WERI-Rb-1 (cell line): ENCODE measurements around the gene SH3BP4.
A peak's percentile ranks its signal among the peaks of the same experiment; 100 is the strongest.
"Not testable (repeated sequence)": the region's sequence is repeated elsewhere in the genome, so short reads cannot be mapped to it uniquely, and the experiment has no call there.

Experiments
- DNase-seq: peaks from one replicate; pipeline ENCODE4 v3.0.0-alpha.2; 2020
- H3K27ac ChIP-seq: fragments of 250-450 bp; sonication (Bioruptor Pico); 2 replicates; pipeline ENCODE4 v1.5.1; 2020; ENCODE audit warnings: mild to moderate bottlenecking, moderate library complexity
- H3K27me3 ChIP-seq: fragments of 250-450 bp; sonication (Bioruptor Pico); 2 replicates; pipeline ENCODE4 v1.5.1; 2021; ENCODE audit warnings: mild to moderate bottlenecking, low read depth, moderate library complexity; ENCODE audit not compliant: insufficient read depth, severe bottlenecking
- H3K36me3 ChIP-seq: fragments of 250-450 bp; sonication (Bioruptor Pico); 2 replicates; pipeline ENCODE4 v1.5.1; 2020; ENCODE audit warnings: mild to moderate bottlenecking, moderate library complexity
- H3K4me3 ChIP-seq: 2 replicates; pipeline ENCODE4 v1.5.1; 2011; ENCODE audit warnings: low read depth, mild to moderate bottlenecking, control low read depth, low read length
- H3K9me3 ChIP-seq: fragments of 250-450 bp; sonication (Bioruptor Pico); 2 replicates; pipeline ENCODE4 v1.5.1; 2021; ENCODE audit warnings: mild to moderate bottlenecking, moderate library complexity; ENCODE audit not compliant: severe bottlenecking
- TF ChIP-seq, protein P1 (sequence below): IDR thresholded peaks from 2 replicates; pipeline ENCODE4 v1.5.1; 2011; ENCODE audit warnings: low read depth, mild to moderate bottlenecking, control low read depth, inconsistent platforms, low read length

The SH3BP4 gene

DNA sequence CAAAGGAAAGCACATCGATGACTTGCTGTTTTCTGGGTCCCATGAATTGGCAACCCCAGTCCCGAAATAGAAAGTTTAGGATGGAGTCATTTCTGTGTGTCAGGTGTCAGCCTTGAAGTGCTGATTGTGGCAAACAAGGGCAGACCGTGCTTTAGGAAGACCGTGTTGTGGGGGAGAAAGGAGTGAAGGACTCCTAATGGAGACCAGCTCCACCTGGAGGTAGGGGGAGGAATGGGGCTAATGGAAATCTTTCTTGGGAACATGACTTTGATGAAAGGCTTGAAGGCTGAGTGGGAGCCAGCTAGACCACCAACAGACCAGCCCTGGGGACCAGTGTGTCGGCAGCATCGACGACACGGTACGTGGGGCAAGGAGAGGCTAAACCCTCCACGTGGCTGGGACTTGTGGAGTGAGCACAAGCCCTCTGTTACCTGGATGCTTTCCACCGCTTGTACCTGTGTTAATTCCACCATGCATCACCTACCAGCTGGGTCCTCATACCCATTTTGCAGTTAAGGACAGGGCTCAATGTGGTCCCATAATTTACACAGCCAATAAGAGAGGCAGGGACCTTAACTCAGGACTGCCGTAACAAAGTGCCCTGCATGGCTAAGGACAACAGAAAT is 104.2 kb downstream of the SH3BP4 start:
- no peak overlapping the region; the same call in 1 of the 2 replicates for H3K27ac ChIP-seq
- DNase-seq = peak; percentile 49
- no peaks in the 10 kb centered on the region for H3K27me3 ChIP-seq
- no peak overlapping the region for H3K4me3 ChIP-seq
- H3K9me3 ChIP-seq = no peaks in the 10 kb centered on the region
- peaks cover 56% of the 10 kb centered on the region for H3K36me3 ChIP-seq
- TF ChIP-seq, protein P1, sequence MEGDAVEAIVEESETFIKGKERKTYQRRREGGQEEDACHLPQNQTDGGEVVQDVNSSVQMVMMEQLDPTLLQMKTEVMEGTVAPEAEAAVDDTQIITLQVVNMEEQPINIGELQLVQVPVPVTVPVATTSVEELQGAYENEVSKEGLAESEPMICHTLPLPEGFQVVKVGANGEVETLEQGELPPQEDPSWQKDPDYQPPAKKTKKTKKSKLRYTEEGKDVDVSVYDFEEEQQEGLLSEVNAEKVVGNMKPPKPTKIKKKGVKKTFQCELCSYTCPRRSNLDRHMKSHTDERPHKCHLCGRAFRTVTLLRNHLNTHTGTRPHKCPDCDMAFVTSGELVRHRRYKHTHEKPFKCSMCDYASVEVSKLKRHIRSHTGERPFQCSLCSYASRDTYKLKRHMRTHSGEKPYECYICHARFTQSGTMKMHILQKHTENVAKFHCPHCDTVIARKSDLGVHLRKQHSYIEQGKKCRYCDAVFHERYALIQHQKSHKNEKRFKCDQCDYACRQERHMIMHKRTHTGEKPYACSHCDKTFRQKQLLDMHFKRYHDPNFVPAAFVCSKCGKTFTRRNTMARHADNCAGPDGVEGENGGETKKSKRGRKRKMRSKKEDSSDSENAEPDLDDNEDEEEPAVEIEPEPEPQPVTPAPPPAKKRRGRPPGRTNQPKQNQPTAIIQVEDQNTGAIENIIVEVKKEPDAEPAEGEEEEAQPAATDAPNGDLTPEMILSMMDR = peak; percentile 68

GRCh38 chr2:235056768-235057167 is 105.0 kb downstream of the SH3BP4 start:
- TF ChIP-seq, protein P1 = no peak
- no peak for DNase-seq
- Histone ChIP-seq H3K27ac (no peak overlapping the region), H3K9me3 (no peaks in the 10 kb centered on the region), H3K4me3 (no peak overlapping the region), H3K27me3 (no peaks in the 10 kb centered on the region), H3K36me3 (peaks cover 48% of the 10 kb centered on the region)

GRCh38 chr2:235057616-235058015 is 105.8 kb downstream of the SH3BP4 start:
- not testable (repeated sequence) for H3K9me3 ChIP-seq, H3K27ac ChIP-seq, H3K27me3 ChIP-seq, DNase-seq, H3K4me3 ChIP-seq
- H3K36me3 ChIP-seq = peaks cover 40% of the 10 kb centered on the region

DNA sequence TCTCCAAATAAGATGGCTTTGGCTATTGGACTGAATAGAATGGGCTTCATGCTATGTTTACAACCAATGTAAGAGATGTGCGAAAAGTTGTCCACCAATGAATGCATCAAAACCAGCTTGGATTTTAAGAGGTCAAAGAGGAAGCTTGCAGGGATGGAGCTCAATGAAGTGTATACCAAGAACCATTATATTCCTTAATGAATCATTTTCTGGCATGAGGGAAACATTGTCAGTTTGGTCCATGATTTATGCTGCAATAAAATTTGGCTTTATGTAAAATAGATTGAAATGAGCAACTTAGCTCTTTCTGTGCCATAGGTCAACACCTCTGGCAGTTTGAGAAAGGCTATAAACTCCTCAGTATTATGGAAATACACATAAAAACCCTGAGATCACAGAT is 107.3 kb downstream of the SH3BP4 start:
- H3K4me3 ChIP-seq = no peak overlapping the region
- H3K9me3 ChIP-seq = no peaks in the 10 kb centered on the region
- H3K36me3 ChIP-seq = peaks cover 24% of the 10 kb centered on the region
- no peaks in the 10 kb centered on the region for H3K27me3 ChIP-seq
- no peak overlapping the region for H3K27ac ChIP-seq
- DNase-seq = no peak
- TF ChIP-seq, protein P1 = no peak

- H3K4me3 ChIP-seq = no peak overlapping the region
- DNase-seq = no peak
- H3K27ac ChIP-seq = no peak overlapping the region
- TF ChIP-seq, protein P1 = no peak
- no peaks in the 10 kb centered on the region for H3K36me3 ChIP-seq
- no peaks in the 10 kb centered on the region for H3K9me3 ChIP-seq
- no peaks in the 10 kb centered on the region for H3K27me3 ChIP-seq
Observed at GRCh38 chr2:235061656-235062055, 109.8 kb downstream of the SH3BP4 start.

GRCh38 chr2:235063471-235063961 is 111.7 kb downstream of the SH3BP4 start:
- Histone ChIP-seq H3K9me3 (no peaks in the 10 kb centered on the region), H3K27ac (no peak overlapping the region), H3K27me3 (no peaks in the 10 kb centered on the region), H3K4me3 (no peak overlapping the region), H3K36me3 (no peaks in the 10 kb centered on the region)
- TF ChIP-seq, protein P1 = no peak
- DNase-seq = no peak
